HK-2 (cell line): ENCODE measurements around the gene CCDC83.
"Not testable (repeated sequence)": the region's sequence is repeated elsewhere in the genome, so short reads cannot be mapped to it uniquely, and the experiment has no call there.

Experiments
- DNase-seq: peaks from one replicate; pipeline ENCODE4 v3.0.0-alpha.2; 2018; ENCODE audit not compliant: unreplicated experiment

CCDC83 gene

GRCh38 chr11:85939099-85940015 is 84.2 kb downstream of the CCDC83 start:
- DNase-seq = no peak

DNA sequence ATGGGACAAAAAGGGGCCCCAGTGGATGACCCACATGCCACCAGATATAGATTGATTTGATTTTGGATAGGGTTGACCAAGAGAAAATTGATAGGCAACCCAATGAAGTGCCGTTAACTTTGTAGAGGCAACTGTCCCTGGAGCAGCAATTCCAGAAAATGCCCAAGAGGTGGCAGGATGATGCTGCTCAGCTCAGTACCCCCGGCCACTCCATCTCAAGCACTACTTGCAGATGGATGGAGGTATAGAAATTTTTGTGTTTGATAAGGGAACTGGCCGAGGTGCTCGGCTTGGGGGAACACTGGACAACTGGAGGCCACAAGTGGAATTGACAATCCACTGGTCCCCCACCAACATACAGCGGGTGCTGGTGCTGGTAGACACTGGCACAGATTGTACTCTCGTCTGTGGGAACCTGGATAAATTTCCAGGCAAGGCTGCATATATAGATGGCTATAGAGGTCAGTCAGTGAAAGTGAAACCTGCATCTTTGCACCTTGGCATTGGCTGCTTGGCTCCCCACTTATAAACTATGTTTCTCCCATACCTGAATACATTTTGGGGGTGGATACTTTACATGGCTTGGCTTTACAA is 86.3 kb downstream of the CCDC83 start:
- DNase-seq = peak; percentile 28

GRCh38 chr11:85945296-85945695 is 90.1 kb downstream of the CCDC83 start:
- no peak for DNase-seq

DNA sequence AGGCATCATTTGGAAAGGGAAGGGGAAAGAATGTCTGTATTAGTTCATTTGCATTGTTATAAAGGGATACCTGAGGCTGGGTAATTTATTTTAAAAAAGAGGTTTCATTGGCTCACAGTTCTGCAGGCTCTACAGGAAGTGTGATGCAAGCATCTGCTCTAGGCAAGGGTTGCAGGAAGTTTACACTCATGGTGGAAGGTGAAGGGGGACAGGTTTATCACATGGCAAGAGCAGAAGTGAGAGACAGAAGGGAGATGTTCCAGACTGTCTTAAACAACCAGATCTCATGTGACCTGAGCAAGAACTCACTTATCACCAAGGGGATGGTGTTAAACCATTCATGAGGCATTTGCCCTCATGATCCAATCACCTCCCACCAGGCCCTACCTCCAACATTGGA is 90.6 kb downstream of the CCDC83 start:
- no peak for DNase-seq

DNA sequence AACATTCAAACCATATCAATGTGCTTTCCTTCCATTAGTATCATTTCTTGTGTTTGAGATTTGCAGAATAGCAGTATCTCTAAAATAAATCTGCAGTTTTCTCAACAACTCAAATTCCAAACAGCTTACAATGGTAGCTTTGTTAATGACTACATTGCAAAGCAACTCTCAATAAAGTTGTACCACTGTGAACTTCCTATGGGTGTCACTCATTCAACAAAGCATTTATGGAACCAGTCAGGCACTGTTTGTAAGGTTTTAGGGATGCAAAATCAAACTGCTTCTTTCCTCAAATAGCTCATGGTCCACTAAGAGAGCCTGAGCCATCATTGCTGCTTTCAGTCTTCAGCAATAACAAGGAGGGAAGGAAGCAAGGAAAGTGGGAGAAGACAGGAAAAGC is 91.0 kb downstream of the CCDC83 start:
- no peak for DNase-seq

DNA sequence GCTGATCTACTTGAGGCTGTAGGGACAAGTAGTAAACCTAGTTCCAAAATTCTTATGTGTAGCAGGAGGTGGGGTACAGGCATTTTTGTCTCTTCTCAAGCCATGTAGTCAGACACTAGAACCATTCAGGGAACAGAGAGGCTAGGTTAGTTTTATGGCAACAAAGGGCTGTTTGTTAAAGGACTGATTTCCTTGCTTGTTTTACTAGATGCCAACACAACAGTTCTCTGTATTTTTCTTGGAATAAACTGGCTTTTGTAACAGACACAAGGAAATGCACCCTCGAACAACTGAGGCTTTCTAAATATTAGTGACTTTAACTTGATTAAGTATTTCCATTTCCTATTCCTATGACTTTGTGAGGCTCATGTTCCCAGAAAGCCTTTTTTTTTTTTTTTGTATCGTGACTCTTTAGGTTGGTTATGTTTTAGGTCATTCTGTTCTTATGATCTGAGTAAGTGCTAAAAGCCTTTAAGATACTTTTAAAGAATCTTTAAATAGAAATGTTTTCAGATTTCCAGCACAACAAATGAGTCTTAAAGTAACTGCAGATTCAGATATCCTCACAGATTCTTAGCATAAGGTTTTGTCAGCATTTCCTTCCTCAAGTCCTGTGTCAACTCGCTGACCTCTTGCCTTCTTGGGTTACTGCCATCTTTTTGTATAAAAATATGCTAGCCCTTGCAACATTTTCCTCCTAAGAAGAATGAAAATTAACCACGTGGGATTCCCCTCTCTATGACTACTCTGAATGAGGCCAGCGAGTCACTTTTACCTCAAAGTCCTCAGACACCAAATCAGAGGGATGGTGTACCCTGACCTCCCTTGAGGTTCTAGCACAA is 92.5 kb downstream of the CCDC83 start:
- DNase-seq = no peak

DNA sequence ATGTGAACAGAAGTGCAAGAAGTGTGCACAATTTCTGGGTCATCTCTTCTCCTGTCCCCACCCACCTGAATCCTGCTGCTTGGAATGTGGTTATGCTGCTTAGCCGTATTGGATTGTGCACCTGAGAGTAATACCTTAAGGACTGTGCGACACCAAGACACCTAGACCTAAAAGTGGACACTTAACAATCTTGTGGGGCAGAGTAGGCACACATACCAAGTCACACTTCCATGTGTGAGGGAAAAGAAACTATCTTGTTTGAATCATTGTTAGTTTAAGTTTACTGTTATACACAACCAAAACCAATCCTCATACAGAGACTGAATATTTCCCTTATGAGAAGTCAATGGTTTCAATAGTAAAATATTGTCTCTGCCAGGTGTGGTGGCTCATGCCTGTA is 93.7 kb downstream of the CCDC83 start:
- DNase-seq = no peak

DNA sequence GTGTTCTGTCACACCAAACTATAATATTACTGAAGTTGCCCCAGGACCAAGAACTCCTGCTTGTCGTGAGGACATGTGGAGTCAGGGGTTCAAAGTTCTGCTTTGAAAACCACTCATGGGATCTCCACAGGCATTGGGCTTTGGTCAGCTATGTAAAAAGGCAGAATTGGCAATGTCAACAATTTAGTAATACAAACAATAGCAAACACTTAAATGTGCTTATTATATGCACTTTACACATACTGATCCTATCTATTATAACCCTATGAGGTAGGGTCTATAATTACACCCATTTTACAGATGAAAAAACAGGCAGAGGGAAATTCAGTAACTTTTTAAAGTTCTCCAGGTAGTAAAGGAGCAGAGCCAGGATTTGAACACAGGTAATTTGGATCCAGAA is 94.6 kb downstream of the CCDC83 start:
- no peak for DNase-seq

- no peak for DNase-seq
These were observed 95.3 kb downstream of the CCDC83 start for GRCh38 chr11:85950317-85951048.

DNA sequence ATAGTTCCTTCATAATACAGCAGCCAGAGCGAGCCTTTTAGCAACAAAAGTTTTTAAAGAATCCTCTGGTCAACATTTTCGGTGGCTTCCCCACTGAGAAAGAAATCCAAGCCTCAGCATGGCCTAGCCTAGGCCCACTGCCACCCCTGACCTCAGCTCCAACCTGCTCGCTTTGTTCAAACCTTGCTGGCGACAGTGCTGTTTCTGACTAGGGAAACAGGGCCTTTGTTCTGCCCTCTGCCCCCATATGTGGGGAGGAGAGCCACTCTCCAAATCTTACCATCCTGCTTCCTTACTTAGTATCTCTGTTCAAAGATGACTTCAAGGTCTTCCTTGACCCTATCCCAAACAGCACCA is 95.8 kb downstream of the CCDC83 start:
- no peak for DNase-seq

DNA sequence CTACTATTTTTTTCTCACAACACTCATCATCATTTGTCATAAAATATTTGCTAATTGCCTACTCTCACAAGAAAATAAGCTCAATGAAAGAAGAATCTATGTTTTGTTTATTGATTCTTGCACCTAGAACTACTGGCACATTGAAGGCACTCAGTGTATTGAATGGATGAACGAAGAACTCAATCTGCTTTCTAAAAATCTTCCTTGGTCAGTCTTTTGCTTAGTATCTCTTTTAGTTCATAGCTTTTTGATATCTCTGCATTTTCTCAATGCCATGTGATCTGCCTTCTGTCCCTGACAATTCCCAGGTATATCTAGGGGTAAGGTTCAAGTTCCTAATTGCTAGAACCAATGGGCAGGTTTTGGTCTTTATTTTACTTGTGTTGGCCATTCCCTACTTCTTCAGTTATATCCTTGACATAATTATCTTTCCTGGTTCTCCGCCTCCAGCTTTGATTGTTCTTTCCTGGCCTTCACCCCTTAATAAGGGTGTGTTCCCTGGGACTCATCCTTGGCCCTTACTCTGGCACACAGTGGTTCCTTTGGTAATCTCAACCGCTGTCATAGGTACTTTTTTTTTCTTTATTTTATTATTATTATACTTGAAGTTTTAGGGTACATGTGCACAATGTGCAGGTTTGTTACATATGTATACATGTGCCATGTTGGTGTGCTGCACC is 96.4 kb downstream of the CCDC83 start:
- DNase-seq = no peak

DNA sequence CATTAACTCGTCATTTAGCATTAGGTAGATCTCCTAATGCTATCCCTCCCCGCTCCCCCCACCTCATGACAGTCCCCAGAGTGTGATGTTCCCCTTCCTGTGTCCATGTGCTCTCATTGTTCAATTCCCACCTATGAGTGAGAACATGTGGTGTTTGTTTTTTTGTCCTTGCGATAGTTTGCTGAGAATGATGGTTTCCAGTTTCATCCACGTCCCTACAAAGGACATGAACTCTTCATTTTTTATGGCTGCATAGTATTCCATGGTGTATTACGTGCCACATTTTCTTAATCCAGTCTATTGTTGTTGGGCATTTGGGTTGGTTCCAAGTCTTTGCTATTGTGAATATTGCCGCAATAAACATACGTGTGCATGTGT is 96.9 kb downstream of the CCDC83 start:
- not testable (repeated sequence) for DNase-seq

- DNase-seq = no peak
These were observed 98.4 kb downstream of the CCDC83 start for GRCh38 chr11:85953491-85954143.

- no peak for DNase-seq
These were observed 100.3 kb downstream of the CCDC83 start for GRCh38 chr11:85955531-85955930.

DNA sequence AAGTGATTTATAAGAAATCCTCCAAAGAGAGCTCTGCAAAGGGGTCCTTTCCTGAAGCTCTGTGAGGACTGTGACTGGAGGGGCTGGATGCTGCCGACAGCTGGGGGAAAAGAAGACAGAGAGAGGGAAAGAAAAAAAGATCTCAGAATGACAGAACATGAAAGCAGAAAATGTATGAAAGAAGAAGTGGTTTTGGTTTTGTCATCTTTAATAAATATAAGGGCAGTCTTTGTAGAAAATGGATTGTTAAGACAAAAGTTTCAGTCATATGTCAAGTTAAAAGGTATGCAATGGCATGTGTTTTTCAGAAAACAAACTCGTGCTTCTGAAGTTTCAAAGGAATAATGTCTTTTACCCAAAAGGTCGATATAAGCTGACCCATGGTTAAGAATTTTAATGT is 105.5 kb downstream of the CCDC83 start:
- no peak for DNase-seq

DNA sequence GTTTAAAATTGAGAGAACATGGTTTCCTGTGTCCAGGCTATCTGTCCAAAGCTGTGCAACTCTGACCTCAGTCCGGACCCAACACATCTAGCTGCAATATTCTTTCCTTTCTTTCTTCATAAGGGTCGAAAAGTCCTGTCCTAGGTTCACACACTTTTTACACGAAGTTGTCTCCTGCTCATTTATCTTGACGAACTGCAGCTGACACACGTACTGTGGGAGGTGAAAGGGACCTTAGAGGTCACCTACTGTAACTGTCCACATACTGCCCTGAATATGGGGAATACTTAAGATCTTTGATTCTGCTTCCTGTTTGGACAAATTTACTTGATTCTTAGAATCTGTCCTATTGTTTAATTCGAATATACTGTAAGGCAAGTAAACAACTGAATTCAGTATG is 105.9 kb downstream of the CCDC83 start:
- no peak for DNase-seq

DNA sequence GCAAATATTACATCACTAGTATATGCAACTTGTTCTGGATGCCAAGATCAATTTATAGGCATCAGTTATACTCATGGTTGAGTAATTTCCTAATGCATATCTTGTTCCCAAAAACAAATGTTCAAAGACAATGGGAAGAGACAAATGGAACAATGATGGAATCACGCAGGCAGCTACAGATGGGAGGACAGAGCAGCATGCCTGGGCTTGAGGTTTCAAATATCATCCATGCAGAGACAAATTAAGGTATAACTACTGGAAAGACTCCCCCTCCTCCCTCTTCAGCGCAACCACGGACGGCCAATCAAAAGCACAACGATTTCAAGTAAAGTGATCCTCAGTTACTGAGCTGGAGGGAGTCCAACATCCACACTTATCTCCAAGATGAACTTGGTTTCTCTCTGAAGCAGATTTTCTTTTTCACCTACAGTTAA is 106.8 kb downstream of the CCDC83 start:
- no peak for DNase-seq

DNA sequence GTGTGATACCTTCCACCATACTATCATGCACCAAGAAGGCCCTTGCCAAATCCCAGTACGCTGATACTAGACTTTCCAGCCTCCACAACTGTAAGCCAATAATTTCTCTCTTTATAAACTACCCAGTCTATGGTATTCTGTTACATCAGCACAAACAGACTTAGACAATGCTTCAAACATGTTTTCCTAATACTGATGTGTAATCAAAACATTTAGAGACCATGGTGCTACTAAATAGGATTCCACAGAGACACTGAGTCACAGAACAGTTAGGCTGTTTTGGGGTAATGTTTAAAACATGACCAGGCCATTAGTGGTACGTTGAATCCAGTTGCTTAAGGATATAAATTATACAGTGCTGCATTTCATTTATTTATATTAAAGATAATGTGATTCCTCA is 110.0 kb downstream of the CCDC83 start:
- no peak for DNase-seq

GRCh38 chr11:85967457-85967856 is 112.3 kb downstream of the CCDC83 start:
- DNase-seq = no peak
